Stimulated activated CD4-positive, alpha-beta T cell treated with anti-CD3 and anti-CD28 coated beads, Interleukin-2, amount 100 ng/mL, for 4 hours (primary cell): Measurements from ENCODE around the gene CDV3.

Experiments
- DNase-seq: peaks from one replicate; pipeline ENCODE4 v3.0.0-alpha.2; 2020; ENCODE audit warnings: low read depth

Gene CDV3

DNA sequence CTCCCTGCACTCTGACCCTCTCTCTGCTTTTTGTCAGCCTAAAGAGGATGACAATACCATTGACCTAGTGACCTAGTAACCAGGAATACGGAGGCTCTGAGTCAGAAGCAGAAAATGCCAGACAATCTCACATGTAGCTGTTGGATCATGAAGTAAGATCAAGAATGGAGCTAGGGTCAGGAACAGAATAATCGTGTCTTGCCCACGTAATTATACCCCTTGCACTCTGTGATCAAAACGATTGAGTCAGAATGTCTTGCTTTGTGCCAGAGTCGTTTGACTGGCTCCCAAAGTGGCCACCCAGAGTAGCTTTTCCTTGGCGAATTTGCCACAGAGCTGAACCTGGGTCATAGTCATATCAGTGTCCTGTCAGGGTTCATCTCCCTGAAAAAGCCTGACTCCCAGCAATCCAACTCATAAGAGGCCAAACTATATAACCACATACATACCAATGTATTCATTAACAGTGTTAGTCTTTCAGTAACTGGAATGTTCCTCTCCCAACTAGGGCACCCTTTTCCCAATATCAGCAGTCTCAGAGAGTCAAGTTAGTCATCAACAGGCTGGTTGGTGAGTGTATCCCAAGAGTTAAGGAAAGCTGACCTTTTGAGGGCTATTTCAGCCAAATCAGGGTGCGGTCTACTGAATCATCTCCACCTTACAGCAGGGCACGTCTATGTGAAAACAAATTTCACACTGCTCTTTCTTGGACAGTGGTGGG, 5.0 kb upstream of the CDV3 start:
- no peak for DNase-seq

DNA sequence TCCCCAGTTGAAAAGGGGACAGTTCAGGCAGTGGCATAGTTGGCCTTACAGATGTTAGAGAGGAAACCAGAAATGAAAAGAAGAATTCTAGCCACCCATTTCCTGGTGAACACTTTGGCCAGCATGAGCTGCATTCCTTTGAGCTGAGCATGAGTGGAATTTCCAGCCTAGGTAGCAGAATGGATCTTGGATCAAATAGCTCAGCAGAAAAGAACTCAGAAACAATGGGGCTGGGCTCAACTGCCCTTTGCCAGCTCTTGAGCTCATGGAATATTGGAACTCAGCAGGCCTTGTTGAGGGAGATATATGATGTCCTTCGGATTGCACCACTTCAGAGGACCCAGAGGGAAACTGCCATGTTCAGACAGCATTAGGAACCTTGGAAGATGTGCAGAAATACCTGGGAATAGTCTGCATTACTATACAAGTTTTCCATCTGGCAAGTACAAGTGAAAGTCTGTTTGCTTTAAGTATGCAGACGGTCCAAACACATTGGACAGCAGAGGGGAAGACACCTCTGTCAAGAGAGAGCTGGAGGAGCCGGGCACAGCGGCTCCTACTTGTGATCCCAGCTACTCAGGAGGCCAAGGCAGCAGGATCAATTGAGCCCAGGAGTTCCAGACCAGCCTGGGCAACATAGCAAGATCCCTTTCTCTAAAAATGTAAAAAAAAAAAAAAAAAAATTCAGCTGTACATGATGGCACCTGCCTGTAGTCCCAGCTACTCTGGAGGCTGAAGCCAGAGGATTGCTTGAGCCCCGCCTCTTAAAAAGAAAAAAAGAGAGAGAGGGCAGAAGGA, 3.1 kb upstream of the CDV3 start:
- DNase-seq = no peak

DNA sequence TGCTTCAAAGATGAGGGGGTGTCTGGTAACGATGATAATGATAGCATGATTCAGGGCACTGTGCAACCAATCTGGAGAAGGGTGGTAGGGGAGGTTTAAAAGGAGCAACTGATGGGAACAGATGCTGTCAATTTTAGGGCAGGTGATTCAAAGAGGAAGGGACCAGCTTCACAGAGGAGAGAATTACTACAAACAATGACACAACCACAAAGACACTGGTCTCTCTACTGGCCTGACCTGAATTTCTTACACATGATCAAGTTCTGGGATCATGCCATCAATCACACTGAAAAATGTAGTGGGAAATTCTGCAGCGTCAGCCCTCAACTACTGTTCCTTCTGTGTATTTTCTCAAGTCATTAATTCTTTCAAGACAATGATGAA, 2.6 kb upstream of the CDV3 start:
- no peak for DNase-seq

DNA sequence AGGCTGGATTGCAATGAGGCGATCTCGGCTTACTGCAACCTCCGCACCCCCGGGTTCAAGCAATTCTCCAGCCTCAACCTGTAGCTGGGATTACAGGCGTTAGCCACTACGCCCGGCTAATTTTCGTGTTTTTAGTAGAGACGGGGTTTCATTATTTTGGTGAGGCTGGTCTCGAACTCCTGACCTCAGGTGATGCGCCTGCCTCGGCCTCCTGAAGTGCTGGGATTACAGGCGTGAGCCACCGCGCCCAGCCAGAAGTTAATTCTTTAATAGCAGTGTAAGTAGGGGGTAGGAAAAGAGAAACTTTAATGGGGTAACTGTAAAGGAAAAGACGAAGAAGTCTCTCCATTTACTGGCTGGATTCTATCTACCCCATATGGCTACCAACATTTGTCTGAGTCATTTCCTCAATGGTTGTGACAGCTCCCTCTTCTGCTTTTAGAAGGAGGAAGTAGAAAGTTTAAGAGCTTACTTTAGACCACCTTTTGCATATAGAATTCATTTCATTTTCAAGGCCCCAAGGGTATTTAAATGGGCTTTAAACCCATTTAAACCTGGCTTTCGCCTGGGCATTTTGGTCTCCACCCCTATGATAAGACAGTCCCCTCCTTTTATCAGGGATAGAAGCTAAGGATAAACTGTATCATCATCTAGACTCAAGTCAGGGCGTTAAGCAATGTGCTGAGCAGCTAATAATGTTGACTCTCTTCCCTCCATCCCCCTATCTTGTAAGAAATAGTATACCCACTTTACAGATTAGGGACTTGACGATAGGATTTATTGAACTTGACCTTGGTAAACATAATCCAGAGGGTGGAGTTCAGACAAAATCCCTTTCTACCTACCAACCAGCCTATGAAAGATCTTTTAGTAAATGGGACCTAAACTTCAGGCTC, 1.1 kb upstream of the CDV3 start:
- no peak for DNase-seq

DNA sequence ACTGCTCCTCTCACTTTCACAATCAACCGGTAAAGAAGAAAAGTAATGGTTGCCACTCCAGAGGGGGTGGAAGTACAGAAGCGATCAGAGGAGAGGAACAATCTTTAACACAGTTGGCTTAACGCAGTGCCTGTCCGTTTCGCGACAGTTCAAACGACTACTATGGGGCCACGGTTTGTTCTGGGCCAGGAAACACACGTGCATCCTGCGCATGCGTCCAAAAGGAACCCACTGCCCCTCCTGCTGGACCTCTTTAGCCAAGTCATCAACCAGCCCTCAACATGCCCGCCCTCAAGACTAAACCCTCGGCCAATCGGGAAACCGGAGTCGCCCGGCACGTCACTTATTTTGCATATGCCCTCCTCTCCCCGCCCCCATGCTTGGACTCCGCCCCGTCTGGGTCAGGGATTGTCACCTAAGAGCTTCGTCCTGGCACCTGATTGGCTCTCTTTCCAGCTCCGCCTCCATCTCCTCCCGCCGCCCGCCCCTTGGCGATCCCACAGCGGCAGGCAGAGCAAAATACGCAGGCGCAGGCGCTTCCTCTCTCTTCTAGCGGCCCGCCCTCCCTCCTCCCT, 345 bp upstream of the CDV3 start:
- peak; percentile 100 for DNase-seq

DNA sequence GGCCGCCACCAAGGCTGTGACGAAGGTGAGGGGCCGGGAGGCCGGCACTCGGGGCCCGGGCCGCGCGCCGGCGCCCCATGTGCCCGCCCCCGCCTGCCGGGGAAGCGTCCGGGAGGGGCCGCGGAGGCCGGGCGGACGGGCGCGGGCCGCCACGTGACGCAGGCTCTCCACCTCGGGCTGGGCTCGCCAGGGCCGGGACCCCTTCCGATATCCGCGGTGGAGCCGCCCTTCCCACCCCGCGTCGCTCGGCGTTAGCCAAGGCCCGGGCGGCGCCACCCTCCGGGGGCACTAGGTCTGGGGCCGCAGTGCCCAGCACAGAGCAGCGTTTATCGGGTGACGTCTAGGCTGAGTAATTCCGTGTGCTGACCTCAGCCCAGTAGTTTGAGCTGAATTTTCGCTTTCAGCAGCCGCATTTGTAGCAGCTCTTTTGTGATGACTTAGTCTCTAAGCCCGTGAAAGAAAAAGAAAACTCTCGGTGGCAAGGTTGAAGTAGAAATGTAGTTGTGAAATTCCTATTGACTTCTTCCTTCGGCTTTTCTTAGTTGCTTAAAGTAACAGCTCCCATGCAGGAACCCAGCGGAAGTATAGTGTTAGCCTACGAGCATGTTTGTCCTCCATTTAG, 885 bp downstream of the CDV3 start:
- DNase-seq = peak; percentile 46

DNA sequence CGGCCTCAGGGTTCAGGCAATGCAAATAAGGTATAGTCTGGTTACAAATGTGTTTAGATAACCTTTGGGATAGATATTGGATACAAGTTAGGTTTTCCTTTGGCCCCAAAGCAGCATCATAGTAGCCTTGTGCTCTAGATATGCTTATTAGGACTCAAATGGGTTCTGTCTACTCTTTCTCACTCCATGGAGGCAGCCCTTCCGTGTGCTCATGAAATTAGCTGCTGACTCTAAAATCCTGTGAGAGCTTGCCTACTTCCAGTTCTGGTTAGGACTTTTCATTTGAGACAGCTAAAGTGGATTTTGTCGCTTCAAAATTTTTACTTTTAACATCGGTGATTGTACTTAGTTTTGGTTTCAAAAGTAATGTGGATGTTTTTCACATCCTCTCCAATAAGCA, 1.6 kb downstream of the CDV3 start:
- no peak for DNase-seq

DNA sequence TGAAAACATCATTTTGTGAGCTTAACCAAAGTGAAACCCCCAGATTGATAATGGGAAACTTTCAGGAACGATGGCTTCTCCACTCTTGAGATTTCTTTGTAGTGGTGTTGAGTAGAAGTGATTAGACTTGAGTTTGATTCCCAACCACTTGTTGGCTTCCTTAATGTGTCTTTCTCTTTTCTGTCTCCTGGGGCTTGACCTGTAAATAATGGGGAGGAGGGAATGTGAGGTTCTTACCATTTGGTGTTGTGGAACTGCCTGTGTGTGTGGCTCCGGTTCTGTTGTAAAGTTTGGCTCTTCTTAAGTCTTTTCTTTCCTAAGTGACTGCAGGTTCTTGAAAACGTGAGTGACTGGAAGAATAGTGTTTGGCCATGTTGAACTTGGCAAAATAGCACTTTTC, 2.7 kb downstream of the CDV3 start:
- no peak for DNase-seq

DNA sequence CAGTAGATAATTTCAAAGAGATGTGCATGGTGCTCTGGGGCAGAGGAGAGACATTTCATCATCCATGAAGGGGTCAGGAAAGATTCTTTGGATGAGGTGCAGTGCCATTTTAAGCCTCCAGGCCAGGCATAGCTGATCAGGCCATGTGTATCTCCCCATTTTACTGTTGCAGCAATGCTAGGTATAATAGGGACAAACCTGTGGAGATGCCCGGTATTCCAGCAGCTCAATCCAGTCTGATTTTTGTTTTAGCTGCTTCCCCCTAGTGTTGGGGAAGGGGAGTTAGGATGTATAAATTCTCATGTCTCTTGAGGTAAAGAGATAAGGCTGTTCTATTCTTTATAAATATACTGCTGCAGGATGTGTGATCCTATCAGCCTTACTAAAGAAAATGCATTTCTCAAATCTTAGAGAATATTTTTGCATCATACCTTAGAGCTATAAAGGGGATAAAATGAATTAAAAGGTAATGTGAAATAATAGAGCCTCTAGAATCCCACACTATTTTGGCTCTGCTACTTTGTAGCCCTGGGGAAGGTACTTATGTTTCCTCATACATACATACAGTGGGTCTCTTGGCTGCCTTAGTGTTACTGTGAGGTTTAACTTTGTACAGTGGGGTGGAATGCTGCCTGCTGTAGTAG, 5.2 kb downstream of the CDV3 start:
- no peak for DNase-seq

DNA sequence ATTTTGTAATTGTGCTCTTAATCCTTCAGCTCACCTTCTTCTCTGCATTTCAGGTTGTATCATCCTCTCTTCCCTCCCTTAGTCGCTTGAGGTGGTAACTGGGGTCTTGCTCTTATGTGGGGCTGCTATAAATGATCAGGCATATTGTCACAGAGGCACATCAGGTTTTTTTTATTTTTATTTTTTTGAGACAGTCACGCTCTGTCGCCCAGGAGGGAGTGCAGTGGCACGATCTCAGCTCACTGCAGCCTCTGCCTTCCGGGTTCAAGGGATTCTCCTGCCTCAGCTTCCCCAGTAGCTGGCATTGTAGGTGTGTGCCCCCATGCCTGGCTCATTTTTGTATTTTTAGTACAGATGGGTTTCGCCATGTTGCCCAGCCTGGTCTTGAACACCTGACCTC, 9.9 kb downstream of the CDV3 start:
- no peak for DNase-seq

DNA sequence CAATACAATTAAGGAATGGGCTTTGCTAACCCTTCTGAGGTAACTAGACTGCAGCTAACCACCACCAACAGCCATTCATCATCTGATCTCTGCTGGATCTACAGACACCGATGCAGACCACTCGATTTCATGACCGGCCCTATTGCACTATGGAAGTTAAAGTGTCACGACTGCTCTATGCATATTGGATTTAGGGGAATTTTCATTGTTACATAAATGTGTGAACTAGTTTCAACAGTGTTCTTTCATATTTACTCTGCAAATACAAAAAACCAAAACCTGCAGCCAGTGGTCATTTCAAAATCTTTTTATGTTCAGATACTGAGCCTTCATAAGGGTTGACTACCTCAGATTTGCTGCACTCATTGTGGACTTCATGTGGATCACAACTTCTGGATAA, 14.5 kb downstream of the CDV3 start:
- DNase-seq = no peak

DNA sequence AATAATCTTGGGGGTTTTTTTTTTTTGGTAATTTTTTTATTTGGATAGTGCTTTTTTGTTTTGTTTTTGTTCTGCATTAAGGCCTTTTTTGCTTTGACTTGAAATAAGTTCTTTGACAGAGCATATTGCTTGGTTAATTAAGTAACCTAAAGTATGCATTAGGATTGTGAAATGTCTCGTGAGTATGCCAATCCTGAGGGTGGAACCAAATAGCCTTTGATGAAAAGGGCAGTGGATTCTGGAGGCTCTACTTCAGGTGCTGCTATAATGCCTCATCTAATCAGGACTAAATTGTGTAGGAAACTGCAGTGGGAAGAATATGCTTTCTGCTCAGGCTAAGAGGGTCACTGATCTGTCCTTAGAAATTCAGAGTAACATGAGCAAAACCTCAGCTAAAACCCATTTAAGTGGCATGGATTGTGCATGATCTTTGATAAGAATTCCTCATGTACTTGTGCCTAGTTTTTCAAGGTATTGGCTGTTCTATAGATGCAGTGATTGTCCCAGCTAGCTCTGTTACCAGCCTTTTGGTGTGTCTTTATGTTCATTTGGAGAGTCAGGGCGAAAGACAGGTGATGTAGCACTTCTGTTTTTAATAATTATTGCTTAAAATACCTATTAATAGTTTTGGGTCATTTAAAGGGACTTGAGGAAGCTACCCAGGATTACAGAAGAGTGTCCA, 15.4 kb downstream of the CDV3 start:
- DNase-seq = no peak

DNA sequence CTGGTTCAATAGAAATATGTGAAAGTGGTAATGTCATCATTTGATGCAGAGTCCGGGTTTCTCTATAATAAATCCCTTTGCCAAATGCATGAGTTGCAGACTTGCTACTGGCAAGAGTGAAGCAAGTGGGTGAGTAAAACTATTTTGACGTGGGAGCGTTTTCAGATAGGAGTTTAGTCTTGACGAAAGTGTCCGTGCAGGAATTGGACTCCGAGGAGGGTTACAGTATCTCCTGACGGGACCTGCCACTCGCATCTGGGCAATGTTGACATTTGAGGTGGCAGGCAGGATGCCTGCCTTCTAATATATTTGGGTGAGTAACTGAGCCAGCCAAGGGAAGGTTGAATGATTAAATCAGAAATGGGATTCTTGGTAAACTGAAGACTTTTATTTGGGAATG, 16.0 kb downstream of the CDV3 start:
- no peak for DNase-seq

DNA sequence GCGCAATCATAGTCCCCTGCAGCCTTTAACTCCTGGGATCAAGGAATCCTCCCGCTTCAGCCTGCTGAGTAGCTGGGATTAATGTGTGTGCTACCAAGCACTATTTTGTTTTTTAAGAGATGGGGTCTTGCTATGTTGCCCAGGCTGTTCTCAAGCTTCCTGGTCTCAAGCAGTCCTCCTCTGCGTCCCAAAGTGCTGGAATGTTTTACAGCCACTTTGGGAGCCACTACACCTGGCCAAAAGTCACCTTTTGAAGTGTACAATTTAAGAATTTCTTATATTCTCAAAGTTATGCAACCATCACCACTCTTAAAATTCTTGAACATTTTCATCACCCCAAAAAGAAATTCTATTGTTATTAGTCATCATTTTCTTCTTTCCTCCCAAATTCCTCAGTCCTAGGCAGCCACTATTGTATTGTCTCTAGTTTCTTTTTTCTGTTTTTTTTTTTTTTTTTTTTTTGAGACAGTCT, 17.8 kb downstream of the CDV3 start:
- DNase-seq = no peak

DNA sequence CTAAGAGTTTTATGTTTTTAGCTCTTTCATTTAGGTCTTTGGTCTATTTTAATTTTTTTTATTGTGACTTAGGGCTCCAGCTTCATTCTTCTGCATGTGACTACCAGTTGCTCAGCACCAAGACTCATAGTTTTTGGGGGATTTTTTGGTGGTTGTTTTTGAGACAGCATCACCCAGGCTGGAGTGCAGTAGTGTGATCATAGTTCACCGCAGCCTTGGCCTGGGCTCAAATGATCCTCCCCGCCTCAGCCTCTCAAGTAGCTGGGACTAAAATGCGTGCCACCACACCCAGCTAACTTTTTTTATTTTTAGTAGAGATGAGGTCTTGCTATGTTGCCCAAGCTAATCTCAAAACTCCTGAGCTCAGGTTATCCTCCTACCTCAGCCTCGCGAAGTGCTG, 19.4 kb downstream of the CDV3 start:
- no peak for DNase-seq

DNA sequence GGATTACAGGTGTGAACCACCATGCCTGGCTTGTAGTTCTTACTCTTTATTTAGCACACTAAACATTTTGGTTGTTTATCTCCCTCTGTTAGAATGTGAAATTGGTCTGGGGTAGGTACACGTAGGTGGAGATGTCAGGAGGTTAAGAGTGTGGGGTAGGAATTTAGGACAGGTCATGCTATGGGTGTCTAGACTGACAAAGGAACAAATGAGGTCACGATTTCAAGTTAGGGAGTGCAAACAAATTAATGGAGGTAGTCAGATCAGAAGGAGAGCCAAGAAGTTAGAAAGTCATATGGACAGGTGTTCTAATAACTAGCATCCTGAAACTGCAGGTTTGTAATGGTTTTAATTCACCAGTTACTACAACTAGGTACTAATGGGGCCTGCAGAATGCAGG, 19.8 kb downstream of the CDV3 start:
- no peak for DNase-seq

DNA sequence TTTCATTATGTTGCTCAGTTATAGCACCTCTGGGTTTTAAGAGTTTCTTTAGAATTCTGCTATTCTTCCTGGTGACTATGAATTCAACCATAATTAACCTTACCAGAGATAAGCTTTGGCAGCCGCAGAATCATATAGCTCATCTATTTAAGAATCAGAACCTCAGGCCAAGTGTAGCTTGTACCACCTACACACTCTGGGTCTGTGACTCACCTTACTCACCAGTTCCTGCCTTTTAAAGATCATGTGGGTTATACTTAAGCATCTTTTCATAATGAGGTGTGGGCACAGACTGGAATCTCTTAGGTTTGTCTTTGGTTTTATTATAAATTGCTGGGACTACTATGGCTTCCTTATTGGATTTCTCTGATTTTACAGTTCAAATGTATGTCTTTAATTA, 21.9 kb downstream of the CDV3 start:
- peak; percentile 45 for DNase-seq

DNA sequence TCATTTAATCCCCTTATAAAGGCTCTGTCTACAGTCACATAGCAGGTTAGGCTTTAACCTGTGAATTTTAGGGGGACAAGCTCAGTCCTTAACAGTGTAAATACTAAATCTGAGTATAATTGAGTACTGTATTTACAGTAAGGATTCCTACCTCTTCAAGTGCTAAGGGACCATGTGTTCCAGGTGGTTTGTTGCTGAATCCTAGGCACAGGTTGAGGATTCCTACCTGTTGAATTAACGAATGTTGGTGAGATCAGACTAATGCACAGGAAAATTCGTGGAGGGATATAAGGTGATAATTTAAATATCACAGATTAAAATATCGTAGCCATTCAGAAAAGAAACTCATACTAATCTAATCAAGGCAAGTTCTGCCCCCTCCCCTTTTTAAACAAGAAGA, 24.9 kb downstream of the CDV3 start:
- no peak for DNase-seq

DNA sequence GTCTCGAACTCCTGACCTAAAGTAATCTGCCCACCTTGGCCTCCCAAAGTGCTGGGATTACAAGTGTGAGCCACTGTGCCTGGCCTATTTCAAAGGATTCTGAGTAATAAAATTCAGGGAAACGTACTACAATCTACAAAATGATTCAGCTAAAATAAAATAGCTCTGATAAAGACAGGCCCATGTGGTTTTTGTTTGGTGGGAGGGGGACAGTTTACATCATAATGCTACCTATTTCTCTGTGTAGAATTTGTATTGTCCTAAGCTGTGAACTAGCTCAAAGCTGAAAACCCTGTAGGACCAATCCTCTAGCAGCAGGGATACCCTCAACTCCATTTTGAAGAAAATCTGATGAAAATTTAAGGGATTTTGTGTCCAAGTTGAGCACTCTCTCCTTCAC, 25.8 kb downstream of the CDV3 start:
- DNase-seq = no peak

DNA sequence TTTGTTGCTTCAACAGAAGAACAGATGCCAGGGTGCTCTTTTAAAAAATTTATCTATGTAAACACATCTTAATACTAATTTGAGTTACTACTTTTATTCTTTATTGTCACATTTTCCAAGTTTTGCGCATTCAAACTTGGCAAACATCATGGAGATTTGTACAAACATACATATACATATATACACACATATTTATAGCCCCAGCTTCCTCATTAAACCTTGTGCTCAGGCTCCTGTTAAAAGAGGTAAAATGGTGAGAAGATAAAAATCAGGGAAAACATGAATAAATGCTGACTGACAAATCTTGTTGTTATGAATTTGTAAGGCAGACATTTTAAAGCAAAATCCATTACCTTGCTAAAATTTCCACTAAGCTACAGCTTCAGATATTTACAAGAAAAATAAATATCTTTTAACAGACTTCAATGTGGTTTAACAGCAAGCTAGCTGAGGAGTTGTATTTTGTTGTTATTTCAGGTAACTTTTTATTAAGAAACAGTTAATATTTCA, 27.1 kb downstream of the CDV3 start:
- DNase-seq = no peak

DNA sequence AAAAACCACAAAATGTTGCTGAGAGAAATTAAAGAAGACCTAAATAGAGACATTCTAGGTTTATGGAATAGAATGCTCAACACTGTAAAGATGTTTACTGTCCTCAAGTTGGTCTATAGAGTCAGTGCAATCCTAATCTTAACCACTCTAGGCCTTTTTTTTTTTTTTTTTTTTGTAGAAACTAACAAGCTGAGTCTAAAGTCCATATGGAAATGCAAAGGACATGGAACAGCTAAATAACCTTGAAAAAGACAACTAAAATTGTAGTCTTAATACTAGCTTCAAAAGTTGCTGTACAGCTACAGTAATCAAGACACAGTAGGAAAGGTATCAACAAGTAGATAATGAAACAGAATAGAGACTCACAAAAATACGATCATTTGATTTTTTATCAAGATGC, 32.9 kb downstream of the CDV3 start:
- DNase-seq = no peak
